IMR-90 (cell line): ENCODE data around the gene OSM. TPM values are rescaled to one million over a fixed set of nuclear protein-coding genes. Genes with fewer than 3 reads are reported as not detected.

Experiments used
- ATAC-seq: fragments of 200-7000 bp; cut with Tn5 transposase; 2 replicates; pipeline ENCODE4 v1.9.1; 2020; ENCODE audit warnings: low read depth, mild to moderate bottlenecking, moderate library complexity
- BruUV-seq: library from RNA; stranded (reverse); fragments of 400-500 nt; replicated peaks from 2 replicates; lab custom pipeline; 2021; lab: Mats Ljungman, UMichigan
- CTCF ChIA-PET: fragments of 300-600 bp; formaldehyde crosslinking; extraction: SDS; loops from one replicate; lab custom pipeline; 2021; ENCODE audit warnings: antibody characterized with exemption; lab: Yijun Ruan, JAX
- POLR2A ChIA-PET: fragments of 300-600 bp; sonication (Branson Sonifier 250); formaldehyde crosslinking; loops from one replicate; lab custom pipeline; 2022; ENCODE audit warnings: antibody characterized with exemption; ENCODE audit not compliant: unreplicated experiment; lab: Charles Lee
- DNase-seq: peaks from one replicate; pipeline ENCODE4 v3.0.0; 2013
- H2AFZ ChIP-seq: replicated peaks from 2 replicates; pipeline ENCODE3; 2013; ENCODE audit warnings: low read length, mild to moderate bottlenecking; ENCODE audit not compliant: poor library complexity
- H2AK5ac ChIP-seq: 2 replicates; pipeline ENCODE4 v1.6.1; 2013; ENCODE audit warnings: low read depth, low read length, inconsistent platforms
- H2AK9ac ChIP-seq: replicated peaks from 2 replicates; pipeline ENCODE3; 2013; ENCODE audit warnings: mild to moderate bottlenecking, low read depth, low read length, moderate library complexity; ENCODE audit not compliant: poor library complexity
- H2BK120ac ChIP-seq: 2 replicates; pipeline ENCODE4 v1.6.1; 2013; ENCODE audit warnings: low read depth, low read length, inconsistent platforms
- H2BK15ac ChIP-seq: 3 replicates; pipeline ENCODE4 v1.6.1; 2013; ENCODE audit warnings: low read depth, low read length, inconsistent platforms
- H2BK20ac ChIP-seq: 2 replicates; pipeline ENCODE4 v1.6.1; 2013; ENCODE audit warnings: low read depth, mild to moderate bottlenecking, inconsistent platforms, low read length, moderate library complexity
- H2BK5ac ChIP-seq: 2 replicates; pipeline ENCODE4 v1.6.1; 2013; ENCODE audit warnings: mild to moderate bottlenecking, low read depth, low read length, inconsistent platforms; ENCODE audit not compliant: poor library complexity, severe bottlenecking
- H3K14ac ChIP-seq: replicated peaks from 2 replicates; pipeline ENCODE4 v1.6.1; 2013; ENCODE audit warnings: low read depth, low read length, inconsistent platforms
- H3K18ac ChIP-seq: 2 replicates; pipeline ENCODE4 v1.6.1; 2013; ENCODE audit warnings: low read depth, low read length, control low read depth
- H3K23ac ChIP-seq: 2 replicates; pipeline ENCODE4 v1.6.1; 2013; ENCODE audit warnings: low read depth, low read length, inconsistent platforms
- H3K27ac ChIP-seq: 2 replicates; pipeline ENCODE4 v1.5.1; 2013; ENCODE audit warnings: mild to moderate bottlenecking, control low read depth, low read length; ENCODE audit not compliant: insufficient read depth
- H3K27me3 ChIP-seq: 2 replicates; pipeline ENCODE4 v1.6.1; 2013; ENCODE audit warnings: low read length; ENCODE audit not compliant: control insufficient read depth, insufficient read depth
- H3K36me3 ChIP-seq: 2 replicates; pipeline ENCODE4 v1.6.1; 2013; ENCODE audit warnings: low read length, mixed read lengths; ENCODE audit not compliant: control insufficient read depth, insufficient read depth
- H3K4ac ChIP-seq: 2 replicates; pipeline ENCODE4 v1.6.1; 2013; ENCODE audit warnings: low read depth, low read length, inconsistent platforms
- H3K4me1 ChIP-seq: 2 replicates; pipeline ENCODE4 v1.6.1; 2013; ENCODE audit warnings: low read length, mixed read lengths; ENCODE audit not compliant: control insufficient read depth, insufficient read depth
- H3K4me2 ChIP-seq: 2 replicates; pipeline ENCODE4 v1.6.1; 2013; ENCODE audit warnings: low read depth, mild to moderate bottlenecking, control low read depth, low read length, moderate library complexity
- H3K4me3 ChIP-seq: 2 replicates; pipeline ENCODE4 v1.5.1; 2013; ENCODE audit warnings: low read depth, mild to moderate bottlenecking, control low read depth, low read length, moderate library complexity; ENCODE audit not compliant: insufficient read depth
- H3K56ac ChIP-seq: 2 replicates; pipeline ENCODE4 v1.6.1; 2013; ENCODE audit warnings: low read length, inconsistent platforms; ENCODE audit not compliant: insufficient read depth; ENCODE audit errors: extremely low read depth
- H3K79me1 ChIP-seq, 2 experiments: 2 replicates each; pipeline ENCODE4 v1.6.1; 2013; ENCODE audit warnings: low read length in 2 of 2, inconsistent platforms in 1 of 2, low read depth in 1 of 2
- H3K9ac ChIP-seq: 2 replicates; pipeline ENCODE4 v1.6.1; 2013; ENCODE audit warnings: low read depth, low read length, control low read depth
- H3K9me1 ChIP-seq: 2 replicates; pipeline ENCODE4 v1.6.1; 2013; ENCODE audit warnings: low read length, inconsistent platforms; ENCODE audit not compliant: insufficient read depth
- H3K9me3 ChIP-seq: 2 replicates; pipeline ENCODE4 v1.6.1; 2013; ENCODE audit warnings: low read length; ENCODE audit not compliant: control insufficient read depth, insufficient read depth
- H4K20me1 ChIP-seq: 2 replicates; pipeline ENCODE4 v1.6.1; 2013; ENCODE audit warnings: low read length, inconsistent platforms; ENCODE audit not compliant: insufficient read depth
- H4K5ac ChIP-seq: 2 replicates; pipeline ENCODE4 v1.6.1; 2013; ENCODE audit warnings: mild to moderate bottlenecking, low read depth, low read length, control low read depth
- H4K8ac ChIP-seq, 2 experiments: 2 replicates each; pipeline ENCODE4 v1.6.1; 2013; ENCODE audit warnings: low read depth in 2 of 2, low read length in 2 of 2, control low read depth in 1 of 2, inconsistent platforms in 1 of 2
- H4K91ac ChIP-seq: 2 replicates; pipeline ENCODE4 v1.6.1; 2013; ENCODE audit warnings: low read depth, low read length, inconsistent platforms; ENCODE audit not compliant: insufficient read depth
- ELK1 ChIP-seq: fragments of 150-350 bp; IDR thresholded peaks from 2 replicates; pipeline ENCODE4 v1.6.1; 2016; ENCODE audit warnings: low read depth, mild to moderate bottlenecking, low read length, moderate library complexity, borderline replicate concordance
- FOS ChIP-seq: fragments of 150-350 bp; IDR thresholded peaks from 2 replicates; pipeline ENCODE4 v1.6.1; 2016; ENCODE audit warnings: low read depth, low read length
- MAZ ChIP-seq: IDR thresholded peaks from 2 replicates; pipeline ENCODE4 v1.6.1; 2012; ENCODE audit warnings: low read depth, mild to moderate bottlenecking, low read length, improper control_type of control experiment, moderate library complexity, borderline replicate concordance
- RCOR1 ChIP-seq: IDR thresholded peaks from 2 replicates; pipeline ENCODE4 v1.6.1; 2012; ENCODE audit warnings: mild to moderate bottlenecking, low read length, improper control_type of control experiment; ENCODE audit not compliant: insufficient replicate concordance
- RFX5 ChIP-seq: IDR thresholded peaks from 2 replicates; pipeline ENCODE4 v1.8.0; 2012; ENCODE audit warnings: low read depth, mild to moderate bottlenecking, low read length, moderate library complexity
- WGBS, 2 experiments: methylation state at CpG; one replicate each; pipeline versions ENCODE4 v1.1.5 to v1.1.7; 2013; ENCODE audit warnings: missing lambda C conversion rate in 2 of 2; ENCODE audit not compliant: insufficient read length in 1 of 2; ENCODE audit errors: extremely low coverage in 2 of 2; 5-methylcytosine and 5-hydroxymethylcytosine counted together
- dilution Hi-C: fragments of 300-500 bp; cut with HindIII; formaldehyde crosslinking; loops from one replicate; pipeline ENCODE4 v1.14.3; 2018; ENCODE audit warnings: low sequenced_read_pairs; ENCODE audit not compliant: unreplicated experiment
- in situ Hi-C: fragments of 300-500 bp; cut with MboI; formaldehyde crosslinking; loops from 3 replicates; pipeline ENCODE4 v1.14.3; 2019; ENCODE audit warnings: low sequenced_read_pairs, inconsistent platforms, mixed read lengths
- intact Hi-C: fragments of 100-400 bp; cut with micrococcal nuclease; formaldehyde crosslinking; loops from 2 replicates; pipeline ENCODE4 v1.10.0; 2022
- polyA plus RNA-seq, 3 experiments: library from polyadenylated mRNA; depleted of rRNA; stranded (reverse); fragments of >200 nt; gene quantifications; 2 replicates each; pipeline ENCODE4 v1.2.3, GENCODE V29; 2012; ENCODE audit warnings: low replicate concordance in 1 of 3
- total RNA-seq: library from RNA; depleted of rRNA; stranded (reverse); fragments of >200 nt; gene quantifications from 2 replicates; pipeline ENCODE4 v1.2.3, GENCODE V29; 2012

The OSM gene
- total and polyA plus RNA-seq, 2 of the 4 experiments (the other 2 are of a cell fraction) = not detected

- TF ChIP-seq RFX5 (no peak), ELK1 (no peak)
These were observed 40.3 kb downstream of the OSM start (continued) for GRCh38 chr22:30226192-30226832.

DNA sequence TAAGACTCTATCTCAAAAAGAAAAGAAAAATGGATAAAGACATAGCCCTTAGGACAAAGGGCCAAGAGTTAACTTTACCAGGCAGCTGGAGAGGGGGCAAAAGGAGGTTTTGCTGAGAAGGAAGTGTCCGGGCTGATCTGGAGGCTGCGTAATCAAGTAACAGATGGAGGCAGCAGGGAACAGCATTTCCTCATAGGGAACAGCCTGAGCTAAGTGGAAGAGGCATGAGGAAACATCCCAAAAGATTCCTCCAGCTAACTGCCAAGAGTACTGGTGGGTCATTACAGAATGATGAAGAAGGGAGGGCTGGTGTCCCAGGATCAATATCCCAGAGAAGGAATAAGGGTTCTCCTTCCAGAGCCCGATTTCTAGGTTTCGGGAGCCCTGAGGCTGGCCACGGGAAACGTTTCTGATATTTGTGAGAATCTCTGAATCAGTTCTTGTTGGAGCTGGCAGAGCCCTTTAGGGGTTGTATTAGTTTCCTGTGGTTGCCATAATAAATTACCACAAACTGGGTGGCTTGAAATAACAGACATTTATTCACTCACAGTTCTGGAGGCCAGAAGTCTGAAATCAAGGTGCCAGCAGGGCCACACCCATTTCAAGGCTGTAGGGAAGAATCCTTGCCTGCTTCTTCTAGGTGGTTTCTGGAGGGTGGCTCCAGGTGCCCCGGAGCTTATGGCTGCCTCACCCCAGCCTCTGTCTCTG lies 41.3 kb downstream of the OSM start:
- POLR2A ChIA-PET = no interaction called here
- 0 out of 2 replicates have a peak overlapping the region, but pooled peaks have one; percentile 3 for H4K91ac ChIP-seq
- H2BK5ac ChIP-seq = no peak overlapping the region
- no peak for DNase-seq
- no peak overlapping the region for H2AFZ ChIP-seq
- H3K23ac ChIP-seq = no peak overlapping the region
- 0 out of 2 replicates have a peak overlapping the region, but pooled peaks have one; percentile 8 for H3K14ac ChIP-seq
- H2BK15ac ChIP-seq = no peak overlapping the region
- no peak overlapping the region for H3K27ac ChIP-seq
- TF ChIP-seq RCOR1 (peak; percentile 87), MAZ (no peak), ELK1 (no peak), FOS (no peak)
- 0 out of 2 replicates have a peak, but pooled peaks cover 4% of the 10 kb centered on the region for H3K9me1 ChIP-seq
- H4K20me1 ChIP-seq = no peaks in the 10 kb centered on the region
- no peak overlapping the region for H3K56ac ChIP-seq
- no TSS peak for BruUV-seq
- CTCF ChIA-PET = interaction anchor here (0.5 to 1.2 kb wide), 2 partner anchors 9 to 695 kb away, joined by 3 read pairs; no protein-coding TSS in a partner anchor
- peak overlapping the region; percentile 87; the same call in 1 of the 2 replicates for H2BK120ac ChIP-seq
- H2AK9ac ChIP-seq = peak overlapping the region; percentile 21
- no peak overlapping the region for H2BK20ac ChIP-seq
- no peaks in the 10 kb centered on the region for H3K36me3 ChIP-seq
- H3K27me3 ChIP-seq = no peaks in the 10 kb centered on the region
- in situ Hi-C loops = no loop called here
- H3K18ac ChIP-seq = no peak overlapping the region
- H4K5ac ChIP-seq = no peak overlapping the region
- H3K4ac ChIP-seq = peak overlapping the region; percentile 84; the same call in 1 of the 2 replicates
- no peak overlapping the region for H3K9ac ChIP-seq
- no peak overlapping the region for H4K8ac ChIP-seq
- peaks cover 13% of the 10 kb centered on the region for H3K4me1 ChIP-seq
- ATAC-seq = no peak
- peak overlapping the region; percentile 43 for H2AK5ac ChIP-seq
- H3K9me3 ChIP-seq = peaks cover 7% of the 10 kb centered on the region
- intact Hi-C loops = no loop called here
- dilution Hi-C loops = no loop called here
- no peak overlapping the region for H3K4me3 ChIP-seq
- no peaks in the 10 kb centered on the region for H3K79me1 ChIP-seq
- H3K4me2 ChIP-seq = no peak overlapping the region
- WGBS, 2 experiments = no CpG with 5 or more reads among the region's 7 CpGs
